ENCODE results near the gene WEE2.

WEE2 gene

DNA sequence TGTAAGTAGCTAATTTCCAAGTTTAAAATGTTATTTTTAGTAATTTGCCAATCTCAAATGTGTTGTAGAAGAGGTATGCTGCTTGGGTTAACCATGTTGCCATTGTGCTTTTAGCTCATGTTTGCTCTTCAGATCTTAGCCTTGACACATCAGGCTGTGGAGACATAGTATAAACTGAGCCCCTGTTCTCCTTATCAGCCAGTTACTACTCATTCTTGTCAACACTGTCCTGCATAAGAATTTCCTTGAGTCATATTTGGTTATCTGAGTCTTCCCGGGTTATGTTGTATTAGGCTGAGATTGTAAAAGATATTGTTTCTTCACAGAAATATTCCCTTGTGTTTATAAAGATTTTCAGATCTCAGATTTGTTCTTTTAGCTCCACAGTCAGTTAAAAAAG lies 34.1 kb downstream of the WEE2 start:
- TF ChIP-seq SIN3A (IDR thresholded peaks at IDR 0.05; ENCODE audit: borderline replicate concordance, insufficient read depth, low read length) (no peak), TAF1 (IDR thresholded peaks at IDR 0.05; ENCODE audit: borderline replicate concordance, insufficient read depth, low read length) (no peak), POLR2AphosphoS5 (IDR thresholded peaks at IDR 0.05; ENCODE audit: low read depth, low read length) (no peak), FOXP2 (optimal IDR thresholded peaks at IDR 0.05; ENCODE audit: borderline replicate concordance, extremely low read depth, extremely low read length, insufficient read depth) (no peak)
- TF ChIP-seq, protein P1, sequence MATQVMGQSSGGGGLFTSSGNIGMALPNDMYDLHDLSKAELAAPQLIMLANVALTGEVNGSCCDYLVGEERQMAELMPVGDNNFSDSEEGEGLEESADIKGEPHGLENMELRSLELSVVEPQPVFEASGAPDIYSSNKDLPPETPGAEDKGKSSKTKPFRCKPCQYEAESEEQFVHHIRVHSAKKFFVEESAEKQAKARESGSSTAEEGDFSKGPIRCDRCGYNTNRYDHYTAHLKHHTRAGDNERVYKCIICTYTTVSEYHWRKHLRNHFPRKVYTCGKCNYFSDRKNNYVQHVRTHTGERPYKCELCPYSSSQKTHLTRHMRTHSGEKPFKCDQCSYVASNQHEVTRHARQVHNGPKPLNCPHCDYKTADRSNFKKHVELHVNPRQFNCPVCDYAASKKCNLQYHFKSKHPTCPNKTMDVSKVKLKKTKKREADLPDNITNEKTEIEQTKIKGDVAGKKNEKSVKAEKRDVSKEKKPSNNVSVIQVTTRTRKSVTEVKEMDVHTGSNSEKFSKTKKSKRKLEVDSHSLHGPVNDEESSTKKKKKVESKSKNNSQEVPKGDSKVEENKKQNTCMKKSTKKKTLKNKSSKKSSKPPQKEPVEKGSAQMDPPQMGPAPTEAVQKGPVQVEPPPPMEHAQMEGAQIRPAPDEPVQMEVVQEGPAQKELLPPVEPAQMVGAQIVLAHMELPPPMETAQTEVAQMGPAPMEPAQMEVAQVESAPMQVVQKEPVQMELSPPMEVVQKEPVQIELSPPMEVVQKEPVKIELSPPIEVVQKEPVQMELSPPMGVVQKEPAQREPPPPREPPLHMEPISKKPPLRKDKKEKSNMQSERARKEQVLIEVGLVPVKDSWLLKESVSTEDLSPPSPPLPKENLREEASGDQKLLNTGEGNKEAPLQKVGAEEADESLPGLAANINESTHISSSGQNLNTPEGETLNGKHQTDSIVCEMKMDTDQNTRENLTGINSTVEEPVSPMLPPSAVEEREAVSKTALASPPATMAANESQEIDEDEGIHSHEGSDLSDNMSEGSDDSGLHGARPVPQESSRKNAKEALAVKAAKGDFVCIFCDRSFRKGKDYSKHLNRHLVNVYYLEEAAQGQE (IDR thresholded peaks at IDR 0.05; ENCODE audit: insufficient read depth in 1 of 2, low read depth in 2 of 2, low read length in 2 of 2) = no peak

GRCh38 chr7:141744131-141744530 lies 36.0 kb downstream of the WEE2 start:
- TF ChIP-seq, protein P1 (IDR thresholded peaks at IDR 0.05; ENCODE audit: insufficient read depth in 1 of 2, low read depth in 2 of 2, low read length in 2 of 2) = no peak
- no peak for TF ChIP-seq FOXP2 (optimal IDR thresholded peaks at IDR 0.05; ENCODE audit: borderline replicate concordance, extremely low read depth, extremely low read length, insufficient read depth)
- TF ChIP-seq TAF1 (IDR thresholded peaks at IDR 0.05; ENCODE audit: borderline replicate concordance, insufficient read depth, low read length) = no peak
- no peak for TF ChIP-seq POLR2AphosphoS5 (IDR thresholded peaks at IDR 0.05; ENCODE audit: low read depth, low read length)
- TF ChIP-seq SIN3A (IDR thresholded peaks at IDR 0.05; ENCODE audit: borderline replicate concordance, insufficient read depth, low read length) = no peak

DNA sequence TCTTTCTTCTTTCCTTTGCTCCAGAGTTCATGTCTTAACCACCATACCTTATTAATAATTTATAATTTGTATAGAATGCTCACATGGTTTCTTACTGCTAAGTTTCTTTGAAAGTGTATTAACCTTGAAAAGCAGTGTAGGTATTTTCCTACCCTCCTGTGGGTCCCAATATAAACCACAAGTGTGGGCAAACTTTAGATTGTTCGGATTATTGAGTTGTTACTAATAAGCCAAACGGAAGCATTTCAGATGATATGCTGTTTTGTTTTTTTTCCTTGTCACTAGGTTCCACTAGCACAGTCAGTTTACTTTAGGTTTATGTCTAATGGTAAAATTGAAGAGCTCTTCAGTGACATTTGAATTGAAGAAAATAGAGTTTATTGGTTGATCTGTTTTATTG lies 40.2 kb downstream of the WEE2 start:
- TF ChIP-seq POLR2AphosphoS5 (IDR thresholded peaks at IDR 0.05; ENCODE audit: low read depth, low read length) (no peak), TAF1 (IDR thresholded peaks at IDR 0.05; ENCODE audit: borderline replicate concordance, insufficient read depth, low read length) (no peak), SIN3A (IDR thresholded peaks at IDR 0.05; ENCODE audit: borderline replicate concordance, insufficient read depth, low read length) (no peak), FOXP2 (optimal IDR thresholded peaks at IDR 0.05; ENCODE audit: borderline replicate concordance, extremely low read depth, extremely low read length, insufficient read depth) (no peak)
- TF ChIP-seq, protein P1 (IDR thresholded peaks at IDR 0.05; ENCODE audit: insufficient read depth in 1 of 2, low read depth in 2 of 2, low read length in 2 of 2) = no peak

DNA sequence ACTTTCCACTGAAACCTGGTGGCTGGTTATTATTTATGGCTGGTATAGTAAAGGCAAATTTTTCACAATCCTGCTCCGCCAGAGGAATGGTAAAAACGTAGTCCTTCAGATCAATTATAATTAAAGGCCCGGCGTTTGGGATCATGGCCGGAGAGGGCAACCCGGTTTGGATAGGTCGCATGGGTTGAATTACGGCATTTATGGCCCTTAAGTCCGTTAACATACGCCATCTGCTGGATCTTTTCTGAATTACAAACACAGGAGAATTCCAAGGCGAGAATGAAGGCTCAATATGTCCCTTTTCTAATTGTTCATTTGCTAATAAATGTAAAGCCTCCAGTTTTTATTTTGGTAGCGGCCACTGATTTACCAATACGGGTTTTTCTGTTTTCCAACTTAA lies 44.5 kb downstream of the WEE2 start:
- no peak for TF ChIP-seq FOXP2 (optimal IDR thresholded peaks at IDR 0.05; ENCODE audit: borderline replicate concordance, extremely low read depth, extremely low read length, insufficient read depth)
- TF ChIP-seq POLR2AphosphoS5 (IDR thresholded peaks at IDR 0.05; ENCODE audit: low read depth, low read length) = no peak
- TF ChIP-seq, protein P1 (IDR thresholded peaks at IDR 0.05; ENCODE audit: insufficient read depth in 1 of 2, low read depth in 2 of 2, low read length in 2 of 2) = no peak
- TF ChIP-seq SIN3A (IDR thresholded peaks at IDR 0.05; ENCODE audit: borderline replicate concordance, insufficient read depth, low read length) = no peak
- TF ChIP-seq TAF1 (IDR thresholded peaks at IDR 0.05; ENCODE audit: borderline replicate concordance, insufficient read depth, low read length) = no peak

DNA sequence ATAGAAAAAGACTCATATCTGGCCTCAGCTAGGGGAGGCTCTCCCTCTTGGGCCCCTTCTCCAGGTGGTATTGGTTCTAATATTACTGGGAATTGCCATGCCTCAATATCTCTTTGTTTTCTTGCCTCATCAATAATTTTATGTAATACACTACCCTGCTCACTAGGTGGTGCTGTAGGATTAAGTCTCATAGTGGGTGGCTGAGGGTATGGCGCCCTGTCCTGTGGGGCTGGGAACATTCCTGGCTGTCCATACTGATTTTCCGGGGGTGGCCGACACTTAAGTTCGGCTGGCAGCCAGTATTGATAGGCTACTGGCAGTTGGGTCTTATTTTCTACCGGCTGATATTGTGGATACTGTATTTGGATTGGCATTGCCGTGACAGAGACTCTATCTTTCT lies 46.8 kb downstream of the WEE2 start:
- TF ChIP-seq, protein P1 (IDR thresholded peaks at IDR 0.05; ENCODE audit: insufficient read depth in 1 of 2, low read depth in 2 of 2, low read length in 2 of 2) = no peak
- TF ChIP-seq FOXP2 (optimal IDR thresholded peaks at IDR 0.05; ENCODE audit: borderline replicate concordance, extremely low read depth, extremely low read length, insufficient read depth) (no peak), TAF1 (IDR thresholded peaks at IDR 0.05; ENCODE audit: borderline replicate concordance, insufficient read depth, low read length) (no peak), SIN3A (IDR thresholded peaks at IDR 0.05; ENCODE audit: borderline replicate concordance, insufficient read depth, low read length) (no peak), POLR2AphosphoS5 (IDR thresholded peaks at IDR 0.05; ENCODE audit: low read depth, low read length) (no peak)

Data from PFSK-1 (cell line).